MM.1S (cell line): ENCODE measurements around the gene GMIP.
"Not testable (repeated sequence)": the region's sequence is repeated elsewhere in the genome, so short reads cannot be mapped to it uniquely, and the experiment has no call there.

Experiments
- DNase-seq: peaks from one replicate; pipeline ENCODE4 v3.0.0-alpha.2; 2015
- H2AFZ ChIP-seq: fragments of 300-600 bp; sonication (generic); 2 replicates; pipeline ENCODE4 v1.6.0; 2016; ENCODE audit warnings: antibody characterized with exemption, low read length
- H3F3A ChIP-seq: fragments of 300-600 bp; sonication (generic); 2 replicates; pipeline ENCODE4 v1.6.1; 2016; ENCODE audit warnings: mild to moderate bottlenecking, antibody characterized with exemption, low read length, moderate library complexity, mixed read lengths; ENCODE audit not compliant: insufficient read depth
- H3K27ac ChIP-seq: fragments of 300-600 bp; sonication (generic); 2 replicates; pipeline ENCODE4 v1.5.1; 2016; ENCODE audit warnings: mild to moderate bottlenecking, low read length
- H3K27me3 ChIP-seq: fragments of 300-600 bp; sonication (generic); replicated peaks from 2 replicates; pipeline ENCODE4 v1.6.0; 2016; ENCODE audit warnings: low read length; ENCODE audit not compliant: insufficient read depth
- H3K36me3 ChIP-seq: fragments of 300-600 bp; sonication (generic); replicated peaks from 2 replicates; pipeline ENCODE4 v1.6.1; 2016; ENCODE audit warnings: mild to moderate bottlenecking, low read length, mixed read lengths; ENCODE audit not compliant: insufficient read depth
- H3K4me1 ChIP-seq: fragments of 300-600 bp; sonication (generic); 2 replicates; pipeline ENCODE4 v1.6.1; 2016; ENCODE audit warnings: low read length, mixed read lengths
- H3K4me2 ChIP-seq: fragments of 300-600 bp; sonication (generic); 2 replicates; pipeline ENCODE4 v1.6.0; 2016; ENCODE audit warnings: low read depth, low read length
- H3K4me3 ChIP-seq: fragments of 300-600 bp; sonication (generic); 2 replicates; pipeline ENCODE4 v1.5.1; 2016; ENCODE audit warnings: low read length, mixed read lengths
- H3K79me2 ChIP-seq: fragments of 300-600 bp; sonication (generic); 2 replicates; pipeline ENCODE4 v1.6.1; 2016; ENCODE audit warnings: mixed run types, low read length, mixed read lengths
- H3K9ac ChIP-seq: fragments of 300-600 bp; sonication (generic); 2 replicates; pipeline ENCODE4 v1.6.1; 2016; ENCODE audit warnings: low read length, mixed read lengths
- H3K9me2 ChIP-seq: fragments of 300-600 bp; sonication (generic); replicated peaks from 2 replicates; pipeline ENCODE4 v1.6.1; 2016; ENCODE audit warnings: mild to moderate bottlenecking, low read length, mixed read lengths; ENCODE audit not compliant: insufficient read depth
- H3K9me3 ChIP-seq: fragments of 300-600 bp; sonication (generic); replicated peaks from 2 replicates; pipeline ENCODE4 v1.6.1; 2016; ENCODE audit warnings: mild to moderate bottlenecking, low read length, mixed read lengths; ENCODE audit not compliant: insufficient read depth
- H4K20me1 ChIP-seq: fragments of 300-600 bp; sonication (generic); 2 replicates; pipeline ENCODE4 v1.6.1; 2016; ENCODE audit warnings: mild to moderate bottlenecking, low read length, moderate library complexity, mixed read lengths; ENCODE audit not compliant: insufficient read depth
- EZH2 ChIP-seq: fragments of 300-600 bp; sonication (generic); optimal IDR thresholded peaks from 2 replicates; pipeline ENCODE3; 2017; ENCODE audit warnings: low read depth, mild to moderate bottlenecking, antibody characterized with exemption, low read length, mixed read lengths
- EZH2phosphoT487 ChIP-seq: fragments of 300-600 bp; sonication (generic); IDR thresholded peaks from 2 replicates; pipeline ENCODE4 v1.6.1; 2018; ENCODE audit warnings: antibody characterized with exemption, low read length
- TF ChIP-seq, protein P1 (sequence below): fragments of 300-600 bp; sonication (generic); IDR thresholded peaks from 2 replicates; pipeline ENCODE4 v1.5.1; 2016; ENCODE audit warnings: antibody characterized with exemption, low read length, mixed read lengths

Gene GMIP

DNA sequence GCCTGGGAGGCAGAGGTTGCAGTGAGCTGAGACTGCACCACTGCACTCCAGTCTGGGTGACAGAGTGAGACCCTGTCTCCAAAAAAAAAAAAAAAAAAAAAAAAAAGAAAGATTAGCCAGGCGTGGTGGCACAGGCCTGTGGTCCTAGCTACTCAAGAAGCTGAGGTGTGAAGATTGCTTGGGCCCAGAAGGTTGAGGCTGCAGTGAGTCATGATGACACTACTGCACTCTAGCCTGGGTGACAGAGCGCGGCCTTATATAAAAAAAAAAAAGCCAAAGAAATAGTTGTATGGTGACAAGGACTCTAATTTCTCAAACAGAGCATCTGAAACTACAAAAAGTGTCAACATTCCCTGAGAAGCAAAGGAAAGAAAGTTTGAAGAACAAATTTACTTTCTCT, 28.4 kb downstream of the GMIP start:
- Histone ChIP-seq H3K9me2 (no peaks in the 10 kb centered on the region), H3K4me3 (no peak overlapping the region), H3K9me3 (no peaks in the 10 kb centered on the region), H3K79me2 (no peaks in the 10 kb centered on the region), H3F3A (no peaks in the 10 kb centered on the region), H4K20me1 (no peaks in the 10 kb centered on the region), H3K36me3 (no peaks in the 10 kb centered on the region), H3K27ac (no peak overlapping the region), H3K9ac (no peak overlapping the region), H3K4me1 (no peaks in the 10 kb centered on the region), H3K27me3 (no peaks in the 10 kb centered on the region), H2AFZ (no peak overlapping the region), H3K4me2 (no peak overlapping the region)
- DNase-seq: no peak
- no peak for TF ChIP-seq EZH2phosphoT487
- TF ChIP-seq EZH2: no peak
- TF ChIP-seq, protein P1, sequence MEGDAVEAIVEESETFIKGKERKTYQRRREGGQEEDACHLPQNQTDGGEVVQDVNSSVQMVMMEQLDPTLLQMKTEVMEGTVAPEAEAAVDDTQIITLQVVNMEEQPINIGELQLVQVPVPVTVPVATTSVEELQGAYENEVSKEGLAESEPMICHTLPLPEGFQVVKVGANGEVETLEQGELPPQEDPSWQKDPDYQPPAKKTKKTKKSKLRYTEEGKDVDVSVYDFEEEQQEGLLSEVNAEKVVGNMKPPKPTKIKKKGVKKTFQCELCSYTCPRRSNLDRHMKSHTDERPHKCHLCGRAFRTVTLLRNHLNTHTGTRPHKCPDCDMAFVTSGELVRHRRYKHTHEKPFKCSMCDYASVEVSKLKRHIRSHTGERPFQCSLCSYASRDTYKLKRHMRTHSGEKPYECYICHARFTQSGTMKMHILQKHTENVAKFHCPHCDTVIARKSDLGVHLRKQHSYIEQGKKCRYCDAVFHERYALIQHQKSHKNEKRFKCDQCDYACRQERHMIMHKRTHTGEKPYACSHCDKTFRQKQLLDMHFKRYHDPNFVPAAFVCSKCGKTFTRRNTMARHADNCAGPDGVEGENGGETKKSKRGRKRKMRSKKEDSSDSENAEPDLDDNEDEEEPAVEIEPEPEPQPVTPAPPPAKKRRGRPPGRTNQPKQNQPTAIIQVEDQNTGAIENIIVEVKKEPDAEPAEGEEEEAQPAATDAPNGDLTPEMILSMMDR: no peak

DNA sequence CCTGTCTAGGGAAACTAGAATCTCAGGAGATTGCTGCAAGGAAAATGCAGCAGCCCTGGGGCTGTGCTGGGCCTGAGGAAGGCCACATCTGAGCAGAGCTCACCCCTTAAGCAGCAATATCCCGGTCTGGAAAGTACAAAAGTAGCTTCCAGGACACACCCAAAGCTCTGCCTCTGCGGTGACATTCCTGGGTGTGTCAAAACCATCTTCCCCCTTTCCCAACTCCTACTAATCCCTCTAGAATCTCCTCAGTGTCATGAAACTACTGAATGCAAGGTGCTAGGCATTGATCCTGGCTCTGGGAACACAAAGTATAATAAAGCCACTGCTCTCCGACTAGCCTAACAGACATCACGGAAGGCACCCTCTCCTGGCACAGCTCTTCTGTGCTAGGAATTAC, 30.0 kb downstream of the GMIP start:
- Histone ChIP-seq H3K79me2 (no peaks in the 10 kb centered on the region), H3K27me3 (no peaks in the 10 kb centered on the region), H3K36me3 (no peaks in the 10 kb centered on the region), H3K9me2 (no peaks in the 10 kb centered on the region), H2AFZ (no peak overlapping the region), H4K20me1 (no peaks in the 10 kb centered on the region), H3K4me1 (no peaks in the 10 kb centered on the region), H3K4me3 (no peak overlapping the region), H3K27ac (no peak overlapping the region), H3K9me3 (no peaks in the 10 kb centered on the region), H3K4me2 (no peak overlapping the region), H3K9ac (no peak overlapping the region), H3F3A (no peaks in the 10 kb centered on the region)
- DNase-seq: no peak
- TF ChIP-seq, protein P1: no peak
- TF ChIP-seq EZH2phosphoT487 (no peak), EZH2 (no peak)

DNA sequence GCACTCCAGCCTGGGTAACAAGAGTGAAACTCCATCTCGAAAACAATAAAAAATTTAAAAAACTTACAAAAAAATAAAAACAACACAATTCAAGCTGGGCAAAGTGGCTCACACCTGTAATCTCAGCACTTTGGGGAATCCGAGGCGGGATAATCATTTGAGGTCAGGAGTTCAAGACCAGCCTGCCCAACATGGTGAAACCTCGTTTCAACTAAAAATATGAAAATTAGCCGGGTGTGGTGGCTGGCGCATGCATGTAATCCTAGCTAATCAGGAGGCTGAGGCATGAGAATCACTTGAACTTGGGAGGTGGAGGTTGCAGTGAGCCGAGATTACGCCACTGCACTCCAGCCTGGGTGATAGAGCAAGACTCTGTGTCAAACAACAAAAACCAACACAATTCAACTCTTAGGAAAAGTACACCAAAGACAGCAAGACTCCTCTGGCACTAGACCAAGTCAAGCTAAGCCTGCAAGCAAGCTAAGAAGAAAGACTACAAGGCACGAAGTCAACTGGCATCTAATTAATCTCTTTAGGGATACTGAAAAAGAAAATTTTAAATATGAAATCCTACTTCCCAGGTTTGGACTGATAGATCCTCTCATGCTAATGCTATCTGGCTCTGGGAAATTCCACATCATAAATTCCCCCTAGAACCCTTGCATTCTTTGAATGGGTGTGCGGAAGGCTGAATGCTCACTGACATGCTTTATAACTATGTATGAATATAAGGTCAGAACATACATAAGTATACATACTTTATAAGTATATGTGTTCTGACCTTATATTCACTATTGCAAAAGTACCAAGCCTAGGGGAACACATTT, 32.9 kb downstream of the GMIP start:
- Histone ChIP-seq H3K4me2 (no peak overlapping the region), H3K79me2 (no peaks in the 10 kb centered on the region), H3F3A (no peaks in the 10 kb centered on the region), H3K27me3 (no peaks in the 10 kb centered on the region; the same call in 1 of the 2 replicates), H3K9me3 (no peaks in the 10 kb centered on the region), H4K20me1 (no peaks in the 10 kb centered on the region), H3K9me2 (no peaks in the 10 kb centered on the region), H3K4me1 (no peaks in the 10 kb centered on the region), H3K4me3 (no peak overlapping the region), H3K9ac (no peak overlapping the region), H3K27ac (no peak overlapping the region), H3K36me3 (no peaks in the 10 kb centered on the region), H2AFZ (no peak overlapping the region)
- DNase-seq: no peak
- TF ChIP-seq EZH2phosphoT487 (no peak), EZH2 (no peak)
- TF ChIP-seq, protein P1: no peak

DNA sequence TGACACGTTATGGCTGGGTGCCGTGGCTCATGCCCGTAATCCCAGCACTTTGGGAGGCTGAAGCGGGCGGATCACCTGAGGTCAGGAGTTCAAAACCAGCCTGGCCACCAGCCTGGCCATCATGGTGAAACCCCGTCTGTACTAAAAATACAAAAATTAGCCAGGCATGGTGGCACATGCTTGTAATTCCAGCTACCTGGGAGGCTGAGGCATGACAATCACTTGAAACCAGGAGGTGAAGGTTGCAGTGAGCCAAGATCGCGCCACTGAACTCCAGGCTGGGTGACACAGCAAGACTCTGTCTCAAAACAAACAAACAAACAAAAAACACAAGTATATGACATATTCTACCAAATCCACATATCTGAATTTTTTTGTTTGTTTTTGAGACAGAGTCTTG, 36.8 kb downstream of the GMIP start:
- H3K9me2 ChIP-seq, H3K79me2 ChIP-seq, H3K27me3 ChIP-seq, H2AFZ ChIP-seq, H3K9ac ChIP-seq, H3K4me2 ChIP-seq, H3K4me3 ChIP-seq, H3F3A ChIP-seq, H4K20me1 ChIP-seq, H3K4me1 ChIP-seq, H3K27ac ChIP-seq, H3K36me3 ChIP-seq, DNase-seq, H3K9me3 ChIP-seq: not testable (repeated sequence)
